NCI-H2029 treated with DMSO at 0.1 percent for 48 hours (cell line): ENCODE data around the gene CRIP2.
A peak's percentile ranks its signal among the peaks of the same experiment; 100 is the strongest.

ENCODE experiments used
- DNase-seq: peaks from one replicate; lab custom pipeline; 2025; lab: John Stamatoyannopoulos, UW

The CRIP2 gene

GRCh38 chr14:105464501-105464900 is 10.1 kb upstream of the CRIP2 start:
- no peak for DNase-seq

GRCh38 chr14:105465209-105466031 is 9.2 kb upstream of the CRIP2 start:
- DNase-seq, result no peak

- no peak for DNase-seq
These were observed 7.9 kb upstream of the CRIP2 start for GRCh38 chr14:105466531-105467248.

- DNase-seq, result no peak
These were observed 7.2 kb upstream of the CRIP2 start for GRCh38 chr14:105467249-105467941.

- DNase-seq, result no peak
These were observed 6.6 kb upstream of the CRIP2 start for GRCh38 chr14:105467942-105468471.

GRCh38 chr14:105468621-105469241 is 5.9 kb upstream of the CRIP2 start:
- no peak for DNase-seq

- no peak for DNase-seq
These were observed 4.9 kb upstream of the CRIP2 start for GRCh38 chr14:105469456-105470349.

- DNase-seq, result no peak
These were observed 4.0 kb upstream of the CRIP2 start for GRCh38 chr14:105470350-105471296.

- DNase-seq, result no peak
These were observed 3.3 kb upstream of the CRIP2 start for GRCh38 chr14:105471297-105471821.

GRCh38 chr14:105471823-105472485 is 2.7 kb upstream of the CRIP2 start:
- DNase-seq, result no peak

- DNase-seq, result no peak
These were observed 2.1 kb upstream of the CRIP2 start for GRCh38 chr14:105472486-105472991.

- no peak for DNase-seq
These were observed 1.5 kb upstream of the CRIP2 start for GRCh38 chr14:105473033-105473676.

GRCh38 chr14:105473677-105474482 is 741 bp upstream of the CRIP2 start:
- DNase-seq, result no peak

- peak; percentile 36 for DNase-seq
These were observed 862 bp downstream of the CRIP2 start for GRCh38 chr14:105475269-105476096.

GRCh38 chr14:105476097-105476830 is 1.6 kb downstream of the CRIP2 start:
- no peak for DNase-seq
